G401.6 (cell line): ENCODE measurements around the gene PHLPP2.
"Not testable (repeated sequence)": the region's sequence is repeated elsewhere in the genome, so short reads cannot be mapped to it uniquely, and the experiment has no call there.

Experiments used
- FAIRE-seq: peaks from 2 replicates; lab custom pipeline; 2012; peaks lifted over from hg19 to GRCh38; lab: Jason Lieb, UNC

PHLPP2 gene

DNA sequence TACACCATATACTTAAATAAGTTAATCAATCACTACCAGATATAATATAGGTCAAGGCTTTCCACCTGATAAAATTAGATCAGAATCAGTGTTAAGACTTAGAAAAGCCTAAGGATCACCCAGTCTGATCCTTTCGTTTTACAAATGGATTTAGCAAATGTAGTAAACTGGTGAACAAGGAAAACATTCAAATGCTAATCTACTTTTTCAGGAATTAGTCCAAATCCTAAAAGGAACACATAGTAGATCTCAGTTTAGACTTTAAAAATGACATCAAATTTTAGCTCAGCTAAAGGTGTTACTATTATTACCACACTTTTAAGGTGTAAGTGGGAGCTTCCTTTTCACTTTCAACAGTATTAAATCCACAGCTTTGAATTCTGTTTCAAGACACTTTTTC, 12.0 kb downstream of the PHLPP2 start:
- peak; percentile 71 for FAIRE-seq

DNA sequence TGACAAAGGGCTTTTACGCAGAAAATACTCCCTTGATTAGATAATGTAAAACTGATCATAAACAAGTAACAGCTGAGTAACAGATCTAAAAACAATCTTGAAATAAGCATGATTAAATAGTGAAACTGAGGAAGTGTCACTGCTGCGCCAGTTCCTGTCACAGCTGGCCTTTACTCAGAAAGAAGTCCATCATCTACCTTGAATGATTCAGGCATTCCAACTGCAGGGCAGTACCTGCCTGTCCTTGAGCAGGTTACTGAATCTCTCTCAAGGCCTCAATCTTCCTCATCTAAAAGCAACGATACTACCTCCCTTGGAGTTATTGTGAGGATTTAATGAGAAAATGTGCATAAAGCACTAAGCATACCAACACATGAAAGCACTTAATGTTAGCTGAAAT, 12.7 kb downstream of the PHLPP2 start:
- FAIRE-seq: no peak

DNA sequence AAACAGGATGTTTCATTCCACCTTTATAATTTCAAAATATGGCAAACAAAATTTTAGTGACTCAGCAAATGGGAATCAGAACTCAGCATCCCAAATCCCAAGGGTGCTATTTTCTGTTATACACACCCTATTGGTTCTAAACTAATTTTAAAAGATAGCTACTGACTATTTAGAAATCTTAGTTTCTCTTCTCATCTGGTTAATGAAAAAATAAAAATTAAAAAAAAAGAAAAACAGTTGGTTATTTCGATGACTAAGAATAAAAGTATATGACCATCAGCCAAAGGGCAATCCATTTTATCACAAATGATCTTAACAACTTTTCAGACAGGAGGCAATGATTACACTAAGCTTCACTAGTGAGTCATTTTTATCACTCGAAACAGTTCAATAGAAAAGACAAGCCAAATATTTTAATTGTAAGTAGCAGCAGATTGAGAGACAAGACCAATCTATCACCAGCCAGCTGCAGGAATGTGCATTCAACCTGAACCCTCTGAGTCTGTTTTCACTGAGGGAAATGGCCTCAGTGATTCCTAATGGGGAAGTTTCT, 15.2 kb downstream of the PHLPP2 start:
- FAIRE-seq: no peak

DNA sequence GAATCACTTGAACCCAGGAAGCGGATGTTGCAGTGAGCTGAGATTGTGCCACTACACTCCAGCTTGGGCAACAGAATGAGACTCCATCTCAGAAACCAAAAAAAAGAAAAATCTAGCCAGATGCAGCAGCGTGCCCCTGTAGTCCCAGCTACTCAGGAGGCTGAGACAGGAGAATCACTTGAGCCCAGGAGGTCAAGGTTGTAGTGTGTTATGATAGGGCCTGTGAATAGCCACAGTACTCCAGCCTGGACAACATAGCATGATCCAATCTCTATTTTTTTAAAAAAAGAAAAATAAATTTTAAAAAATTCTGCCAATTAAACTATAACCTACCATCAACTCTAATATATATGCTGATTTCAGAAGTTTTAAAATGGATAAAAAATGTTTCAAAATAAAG, 15.8 kb downstream of the PHLPP2 start:
- peak; percentile 51 for FAIRE-seq

DNA sequence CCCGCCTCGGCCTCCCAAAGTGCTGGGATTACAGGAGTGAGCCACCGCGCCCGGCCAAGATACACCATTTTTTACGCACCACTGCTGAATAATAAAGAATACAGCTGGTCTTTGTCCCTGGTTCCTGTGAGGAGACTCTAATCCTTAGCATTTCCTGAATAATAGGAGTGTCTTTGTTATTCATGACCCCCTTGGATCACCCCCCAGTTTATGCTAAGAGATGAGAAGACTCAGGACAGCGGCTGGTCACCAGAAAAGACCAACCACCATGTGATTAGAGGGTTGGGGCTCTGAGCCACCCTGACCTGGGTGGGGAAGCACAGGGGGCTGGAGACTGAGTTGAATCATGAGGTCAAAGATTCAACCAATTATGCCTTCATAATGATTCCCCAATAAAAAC, 17.3 kb downstream of the PHLPP2 start:
- no peak for FAIRE-seq

DNA sequence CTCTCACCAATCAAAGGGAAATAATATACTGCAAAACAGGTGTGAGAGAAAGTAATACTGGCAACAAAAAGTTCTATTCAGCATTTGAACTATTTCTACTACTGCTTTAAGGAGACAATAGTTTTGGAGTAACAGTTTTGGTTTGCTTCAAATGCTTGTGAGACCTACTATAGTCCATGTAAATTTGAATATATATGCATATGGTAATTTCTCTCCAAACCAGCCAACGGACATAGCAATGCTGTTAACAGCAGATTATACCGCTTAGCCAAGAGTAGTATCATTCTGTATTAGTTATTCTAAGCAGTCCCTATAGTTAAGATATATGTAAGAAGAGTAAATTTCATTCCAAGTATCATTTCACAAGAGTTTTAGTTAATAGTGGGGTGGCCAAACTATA, 18.5 kb downstream of the PHLPP2 start:
- FAIRE-seq: no peak

DNA sequence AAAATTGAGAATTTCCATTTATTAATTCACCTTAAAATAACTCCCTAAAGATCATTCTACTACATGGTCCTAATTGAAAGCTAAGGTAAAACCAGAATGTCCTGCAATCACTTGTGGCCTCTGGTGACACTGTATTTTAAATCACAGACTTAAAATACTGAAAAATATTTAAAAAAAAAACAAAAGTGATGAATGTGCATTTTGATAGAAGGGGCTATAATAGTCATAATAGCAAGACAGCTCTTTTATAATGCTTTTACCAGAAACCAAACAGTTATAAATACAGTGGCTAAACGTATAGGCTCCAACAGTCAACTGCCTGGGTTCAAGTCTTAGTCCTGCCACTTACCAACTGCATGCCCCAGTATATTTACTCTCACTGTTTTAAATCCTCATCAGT, 21.2 kb downstream of the PHLPP2 start:
- no peak for FAIRE-seq

DNA sequence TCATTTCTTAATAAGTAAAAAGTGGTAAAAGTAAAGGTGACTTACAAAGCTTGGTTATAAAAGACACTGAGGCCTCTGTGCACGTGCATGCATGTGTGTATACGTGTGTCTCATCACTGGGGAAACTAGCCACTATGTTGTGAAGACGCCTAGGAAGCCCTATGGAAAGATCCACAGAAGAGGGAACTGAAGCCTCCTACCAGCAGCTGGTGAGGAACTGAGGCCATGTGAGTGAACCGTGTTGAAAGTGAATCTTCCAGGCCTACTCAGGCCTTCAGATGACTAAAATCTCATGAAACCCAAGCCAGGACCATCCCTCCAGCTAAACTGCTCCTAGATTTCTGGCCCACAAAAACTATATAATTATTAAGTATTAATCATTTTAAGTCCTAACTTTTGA, 23.7 kb downstream of the PHLPP2 start:
- FAIRE-seq: no peak

DNA sequence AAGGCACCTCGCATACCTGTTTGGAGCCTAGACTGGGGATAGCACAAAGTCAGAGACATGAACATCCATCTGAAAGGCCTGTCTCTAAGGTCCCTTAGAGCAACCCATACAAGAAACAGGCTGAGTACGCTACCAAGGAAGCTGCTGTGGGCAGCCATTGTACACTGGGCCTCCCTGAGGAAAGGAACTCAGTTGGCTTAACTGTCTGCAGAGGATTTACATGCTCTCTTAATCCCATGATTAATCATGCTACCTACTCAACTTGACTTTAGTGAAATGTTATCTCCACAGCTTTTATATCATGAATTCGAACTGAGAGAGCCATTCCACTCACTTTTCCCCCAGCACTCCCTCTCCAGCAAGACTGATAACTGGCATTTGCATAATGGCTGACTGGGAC, 26.0 kb downstream of the PHLPP2 start:
- FAIRE-seq: no peak

DNA sequence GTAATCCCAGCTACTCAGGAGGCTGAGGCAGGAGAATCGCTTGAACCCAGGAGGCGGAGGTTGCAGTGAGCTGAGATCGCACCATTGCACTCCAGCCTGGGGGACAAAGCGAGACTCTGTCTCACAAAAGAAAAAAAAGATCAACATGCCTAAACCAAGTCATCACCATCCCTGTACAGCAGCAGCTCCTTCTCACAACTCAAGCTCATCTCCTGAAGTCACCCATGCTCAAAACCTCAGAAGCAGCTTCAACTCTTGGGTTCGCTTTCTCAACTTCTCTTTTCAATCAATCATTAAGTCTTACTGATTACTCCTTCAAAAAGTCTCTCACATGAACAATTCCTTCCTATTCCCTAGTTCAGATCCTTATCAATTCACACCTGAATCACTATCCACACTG, 31.3 kb downstream of the PHLPP2 start:
- FAIRE-seq: no peak

DNA sequence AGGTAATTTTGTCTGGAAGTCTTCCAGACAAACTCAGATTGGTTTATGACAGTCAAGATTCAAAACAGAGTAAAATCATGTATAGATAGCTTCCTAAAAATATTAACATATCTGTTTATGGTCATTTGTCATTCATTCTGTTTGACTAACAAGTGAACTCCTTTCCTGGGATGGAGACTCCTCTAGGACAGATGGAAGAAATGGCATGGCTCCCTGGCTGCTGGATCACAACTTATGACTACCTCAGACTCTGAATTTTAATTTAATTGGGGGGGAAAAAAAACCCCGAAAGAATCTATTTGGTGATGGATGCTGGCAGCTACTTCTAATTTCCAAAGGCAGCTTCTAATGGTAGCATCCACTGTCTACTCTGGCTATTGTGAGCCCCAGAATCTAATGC, 34.6 kb downstream of the PHLPP2 start:
- no peak for FAIRE-seq

DNA sequence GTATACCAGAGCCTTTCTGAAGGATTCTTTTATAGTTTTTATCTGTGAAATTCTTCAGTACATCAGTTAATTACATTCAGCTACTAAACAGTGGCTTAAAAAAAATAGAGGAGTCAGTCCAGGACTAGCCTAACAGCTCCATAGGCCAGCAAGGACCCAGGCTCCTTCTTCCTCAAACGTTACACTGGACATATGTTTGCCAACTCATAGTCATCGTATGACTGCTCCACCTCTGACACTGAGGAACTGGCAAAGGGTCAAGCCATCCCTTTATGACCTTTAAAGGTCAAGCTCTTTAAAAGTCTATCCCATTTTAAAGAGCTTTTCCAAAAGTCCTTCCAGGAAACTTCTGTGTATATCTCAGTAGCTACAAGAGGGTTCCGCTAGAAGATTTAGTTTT, 36.6 kb downstream of the PHLPP2 start:
- FAIRE-seq: no peak

DNA sequence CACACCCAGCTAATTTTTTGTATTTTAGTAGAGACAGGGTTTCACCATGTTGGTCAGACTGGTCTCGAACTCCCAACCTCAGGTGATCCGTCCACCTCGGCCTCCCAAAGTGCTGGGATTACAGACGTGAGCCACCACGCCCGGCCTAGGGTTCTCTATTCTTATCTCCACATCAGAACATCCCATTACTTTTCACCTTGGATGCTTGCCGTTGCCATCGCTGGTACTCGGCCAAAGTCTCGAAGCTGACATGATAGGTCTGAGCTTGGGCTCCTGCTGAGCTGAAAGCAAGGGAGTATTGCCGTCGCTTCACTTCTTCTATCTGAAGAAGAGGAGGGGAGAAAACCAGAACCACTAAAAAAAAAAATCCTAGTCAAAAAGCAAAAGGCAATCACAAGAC, 40.2 kb downstream of the PHLPP2 start:
- not testable (repeated sequence) for FAIRE-seq

DNA sequence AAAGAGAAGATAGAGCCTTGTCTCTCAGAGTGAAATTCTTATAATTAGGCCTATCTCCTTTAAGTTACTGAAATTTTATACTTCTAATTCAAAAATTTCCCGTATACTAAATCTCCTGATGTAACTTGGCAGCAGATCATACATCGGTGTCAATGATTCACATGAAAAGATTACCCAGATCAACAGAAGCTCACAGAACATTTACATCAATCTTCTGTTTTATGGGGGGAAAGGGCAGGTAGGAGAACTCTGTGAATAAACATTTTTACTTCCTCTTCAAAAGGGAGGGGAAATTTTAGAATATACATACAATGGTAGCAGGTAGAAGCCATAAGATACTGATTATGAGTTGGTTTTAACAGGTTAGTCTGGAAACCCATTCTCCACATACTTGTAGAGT, 43.1 kb downstream of the PHLPP2 start:
- FAIRE-seq: no peak

DNA sequence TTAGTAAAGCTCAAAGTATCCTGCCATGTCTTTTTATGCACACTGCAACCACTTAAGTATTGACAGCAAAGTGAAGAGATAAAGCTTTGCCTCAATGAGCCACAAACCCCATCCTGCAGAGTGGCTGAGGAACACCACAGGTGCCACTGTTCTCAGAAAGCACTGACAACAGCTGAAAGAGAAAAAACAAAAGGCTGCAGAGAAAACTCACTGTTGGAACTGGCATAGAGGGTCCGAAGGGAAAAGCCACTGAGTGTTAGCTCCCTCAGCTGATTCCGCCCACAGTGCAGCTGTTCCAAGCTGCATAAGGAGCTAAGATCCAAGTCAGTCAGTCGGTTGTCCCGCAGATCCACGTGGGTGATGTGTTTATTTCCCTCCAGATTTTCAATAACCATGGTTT, 48.3 kb downstream of the PHLPP2 start:
- no peak for FAIRE-seq

DNA sequence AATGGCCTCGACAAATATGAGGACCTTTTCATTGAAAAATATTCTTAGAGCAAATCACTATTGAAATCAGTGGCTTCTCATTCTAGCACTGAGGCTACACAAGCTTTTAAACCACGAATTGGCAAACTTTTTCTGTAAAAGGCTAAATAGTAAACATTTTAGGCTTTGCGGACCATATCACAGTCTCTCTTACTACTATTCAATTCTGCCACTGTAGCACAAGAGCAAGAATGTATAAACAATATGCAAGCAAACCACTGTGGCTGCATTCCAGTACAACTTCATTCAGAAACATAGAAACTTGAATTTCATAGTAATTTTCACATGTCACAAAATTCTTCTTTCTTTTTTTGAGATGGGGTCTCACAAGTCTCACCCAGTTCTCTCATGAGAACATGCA, 49.1 kb downstream of the PHLPP2 start:
- no peak for FAIRE-seq

DNA sequence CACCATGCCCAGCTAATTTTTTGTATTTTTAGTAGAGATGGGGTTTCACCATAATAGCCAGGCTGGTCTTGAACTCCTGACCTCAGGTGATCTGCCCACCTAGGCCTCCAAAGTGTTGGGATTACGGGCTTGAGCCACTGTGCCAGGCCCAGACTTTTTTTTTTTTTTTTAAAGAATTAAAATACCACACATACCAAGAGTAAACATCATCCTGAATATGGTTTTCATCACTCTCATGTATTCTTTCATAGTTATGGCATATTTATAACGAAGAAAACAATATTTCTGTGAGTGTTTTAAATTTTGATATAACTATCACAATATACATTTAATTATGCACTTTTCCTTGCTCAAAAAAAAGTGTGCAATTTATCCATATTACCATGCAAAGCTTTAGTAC, 50.3 kb downstream of the PHLPP2 start:
- FAIRE-seq: no peak

DNA sequence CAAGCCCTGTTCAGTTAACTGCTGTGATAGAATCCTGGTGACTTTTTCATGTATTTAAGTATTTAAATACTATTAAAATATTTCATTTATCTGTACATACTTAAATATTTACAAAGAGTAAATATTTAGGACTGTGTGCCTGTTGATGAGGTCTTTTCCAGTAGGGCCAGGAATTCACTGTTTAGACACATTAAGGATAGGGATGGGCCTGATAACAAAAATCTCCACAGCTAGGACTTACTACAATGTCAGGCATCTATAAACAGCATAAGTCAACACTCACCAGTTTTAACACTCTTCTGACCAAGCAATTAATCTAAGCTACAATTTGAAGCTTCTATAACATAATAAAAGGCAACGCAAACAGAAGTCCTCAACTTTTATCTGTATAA, 50.9 kb downstream of the PHLPP2 start:
- no peak for FAIRE-seq

DNA sequence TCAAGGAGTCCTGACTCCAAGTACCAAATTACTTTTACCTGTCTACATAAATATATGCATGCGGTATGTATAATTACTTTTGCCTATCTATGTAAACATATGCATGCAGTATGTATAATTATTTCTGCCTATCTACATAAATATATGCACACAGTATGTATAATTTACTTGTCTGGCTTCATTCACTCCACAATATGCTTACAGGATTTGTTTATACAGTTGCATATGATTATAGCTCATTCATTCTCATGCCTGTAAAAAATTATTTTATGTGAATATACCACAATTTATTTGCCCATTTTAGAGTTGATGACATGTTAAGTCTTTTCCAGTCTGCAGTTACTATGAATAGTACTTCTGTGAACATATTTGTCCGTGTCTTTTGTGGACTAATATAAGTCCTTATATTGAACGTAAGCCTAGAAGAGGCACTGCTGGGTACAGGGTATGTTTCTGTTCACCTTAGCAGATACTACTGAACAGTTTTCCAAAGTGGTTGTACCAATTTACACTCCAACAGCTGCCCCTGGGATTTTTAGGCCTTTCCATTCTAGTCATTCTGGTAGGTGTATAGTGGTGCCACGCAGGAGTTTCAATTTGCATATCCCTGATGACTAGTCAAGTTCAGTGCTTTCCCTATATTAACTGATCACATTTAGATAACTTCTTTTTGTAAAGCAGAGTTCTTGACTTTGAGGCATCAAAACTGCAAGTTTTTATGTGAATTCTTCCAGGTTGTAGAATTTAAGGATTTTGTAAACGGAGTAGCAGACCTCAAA, 51.5 kb downstream of the PHLPP2 start:
- no peak for FAIRE-seq

DNA sequence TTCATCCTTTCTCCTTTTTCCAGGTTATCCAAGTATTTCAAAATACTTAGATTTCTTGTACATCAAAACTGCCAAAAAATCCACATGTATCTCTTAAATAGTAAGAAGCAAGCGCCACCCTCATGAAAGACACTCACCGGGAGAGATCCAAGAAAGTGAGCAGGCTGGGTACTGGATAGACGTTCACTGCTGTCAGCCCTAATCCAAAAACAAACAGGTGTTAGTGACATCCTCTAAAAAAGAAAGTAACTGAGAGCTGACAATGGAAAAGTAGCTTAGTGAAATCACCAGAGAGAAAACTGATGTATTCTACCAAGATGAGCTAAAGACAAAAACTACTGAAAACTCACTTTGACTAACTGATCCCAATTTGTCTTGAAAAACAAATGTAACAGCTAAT, 52.4 kb downstream of the PHLPP2 start:
- no peak for FAIRE-seq

DNA sequence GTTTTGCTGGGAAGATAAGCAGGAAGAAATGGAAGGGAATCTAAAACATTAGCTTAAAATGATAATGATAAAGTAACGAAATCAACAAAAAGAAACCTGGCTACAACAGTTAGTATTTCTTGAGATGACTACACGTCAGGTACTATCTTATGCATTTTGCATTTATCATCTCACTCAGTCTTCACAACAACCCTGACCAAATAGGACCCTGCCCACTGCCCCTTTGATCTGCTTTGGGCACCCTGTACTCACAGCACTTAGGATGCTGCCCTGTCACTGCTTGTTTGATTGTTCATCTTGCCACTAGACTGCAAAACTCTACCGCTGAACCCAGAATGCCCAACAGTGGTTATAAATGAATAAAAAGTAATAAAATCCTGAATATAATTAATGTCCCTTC, 53.3 kb downstream of the PHLPP2 start:
- no peak for FAIRE-seq

DNA sequence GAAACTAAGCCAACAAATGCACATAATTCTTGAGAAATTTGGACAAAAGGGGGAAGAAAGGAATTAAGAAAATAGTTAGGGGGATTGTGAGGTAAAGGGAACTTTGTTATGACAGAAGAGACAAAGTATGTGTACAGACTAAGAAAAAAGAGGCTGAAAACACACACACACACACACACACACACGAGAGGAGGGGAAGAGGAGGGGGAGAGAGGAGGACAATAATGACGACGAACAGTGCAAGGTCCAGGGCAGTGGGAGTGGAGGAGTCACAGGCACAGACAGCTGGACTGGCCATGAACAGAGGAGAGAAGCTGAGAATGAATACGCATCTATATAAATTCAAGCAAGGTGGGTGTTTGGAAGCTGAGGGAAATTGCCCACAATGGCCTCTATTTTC, 54.0 kb downstream of the PHLPP2 start:
- no peak for FAIRE-seq

DNA sequence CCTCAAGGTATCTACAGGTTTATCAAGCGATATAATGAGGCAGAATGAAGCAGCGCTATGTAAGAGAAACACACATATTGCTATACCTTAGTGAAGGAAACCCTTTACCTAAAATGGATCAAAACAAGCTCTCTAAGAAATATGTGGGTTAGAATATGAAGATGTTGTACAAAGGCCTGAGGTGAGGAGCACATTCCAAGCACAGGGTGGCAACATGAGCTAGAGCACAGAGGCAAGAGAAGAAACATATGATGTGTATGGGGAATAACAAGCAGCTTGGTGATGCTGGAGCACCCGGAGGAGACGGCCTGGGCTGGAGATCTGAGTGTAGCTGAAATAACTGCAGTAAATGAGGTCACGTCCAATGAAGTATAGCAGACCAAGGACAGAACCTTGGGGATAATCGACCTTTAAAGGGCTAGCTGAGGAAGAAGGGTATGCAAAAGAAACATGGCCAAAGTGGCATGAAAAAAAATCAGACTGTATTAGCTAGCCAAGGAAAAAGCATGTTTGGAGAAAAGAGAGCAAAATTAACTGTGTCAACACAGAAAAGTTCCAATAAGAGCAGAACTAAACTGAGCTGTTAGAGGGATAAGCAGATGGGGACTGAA, 54.5 kb downstream of the PHLPP2 start:
- FAIRE-seq: no peak
